ENCODE measurements around the gene EBI3. TPM values are rescaled to one million over a fixed set of nuclear protein-coding genes. Genes with fewer than 3 reads are reported as not detected.
"Not testable (repeated sequence)": the region's sequence is repeated elsewhere in the genome, so short reads cannot be mapped to it uniquely, and the experiment has no call there.

Gene EBI3
- total RNA-seq, 1 donor from 2014 or later, result 1.2 TPM

GRCh38 chr19:4189641-4190040, 39.7 kb upstream of the EBI3 start:
- Mint-ChIP-seq H3K9me3 (ENCODE audit: low read depth) (no peaks in the 10 kb centered on the region), H3K27me3 (ENCODE audit: low read depth) (peaks cover 15% of the 10 kb centered on the region), H3K4me1 (ENCODE audit: low read depth) (no peaks in the 10 kb centered on the region), H3K27ac (ENCODE audit: unreplicated experiment) (no peak overlapping the region), H3K4me3 (ENCODE audit: unreplicated experiment) (no peak overlapping the region), H3K36me3 (ENCODE audit: low read depth) (no peaks in the 10 kb centered on the region)
- no peak for TF ChIP-seq CTCF (IDR thresholded peaks at IDR 0.05)
- no peak for DNase-seq (ENCODE audit: low spot score)

- H3K27me3 Mint-ChIP-seq (ENCODE audit: low read depth), result peaks cover 39% of the 10 kb centered on the region
- not testable (repeated sequence) for H3K4me3 Mint-ChIP-seq (ENCODE audit: unreplicated experiment); H3K9me3 Mint-ChIP-seq (ENCODE audit: low read depth); H3K4me1 Mint-ChIP-seq (ENCODE audit: low read depth); H3K27ac Mint-ChIP-seq (ENCODE audit: unreplicated experiment); H3K36me3 Mint-ChIP-seq (ENCODE audit: low read depth); DNase-seq (ENCODE audit: low spot score)
Observed at GRCh38 chr19:4192537-4192936, 36.8 kb upstream of the EBI3 start.

- no peak for TF ChIP-seq CTCF (IDR thresholded peaks at IDR 0.05)
- H3K27ac Mint-ChIP-seq (ENCODE audit: unreplicated experiment), result no peak overlapping the region
- peaks cover 14% of the 10 kb centered on the region for H3K4me1 Mint-ChIP-seq (ENCODE audit: low read depth)
- no peaks in the 10 kb centered on the region for H3K9me3 Mint-ChIP-seq (ENCODE audit: low read depth)
- no peak for DNase-seq (ENCODE audit: low spot score)
- H3K4me3 Mint-ChIP-seq (ENCODE audit: unreplicated experiment), result no peak overlapping the region
- peaks cover 51% of the 10 kb centered on the region for H3K27me3 Mint-ChIP-seq (ENCODE audit: low read depth)
- peaks cover 7% of the 10 kb centered on the region for H3K36me3 Mint-ChIP-seq (ENCODE audit: low read depth)
Observed at GRCh38 chr19:4194353-4194752, 35.0 kb upstream of the EBI3 start.

- no peak overlapping the region for H3K4me3 Mint-ChIP-seq (ENCODE audit: unreplicated experiment)
- no peak overlapping the region for H3K27ac Mint-ChIP-seq (ENCODE audit: unreplicated experiment)
- peaks cover 61% of the 10 kb centered on the region for H3K27me3 Mint-ChIP-seq (ENCODE audit: low read depth)
- no peak for DNase-seq (ENCODE audit: low spot score)
- peaks cover 7% of the 10 kb centered on the region for H3K36me3 Mint-ChIP-seq (ENCODE audit: low read depth)
- H3K4me1 Mint-ChIP-seq (ENCODE audit: low read depth), result peaks cover 14% of the 10 kb centered on the region
- H3K9me3 Mint-ChIP-seq (ENCODE audit: low read depth), result no peaks in the 10 kb centered on the region
- no peak for TF ChIP-seq CTCF (IDR thresholded peaks at IDR 0.05)
Observed at GRCh38 chr19:4196009-4196408, 33.3 kb upstream of the EBI3 start.

GRCh38 chr19:4196587-4197148, 32.7 kb upstream of the EBI3 start:
- no peak overlapping the region for H3K27ac Mint-ChIP-seq (ENCODE audit: unreplicated experiment)
- peaks cover 7% of the 10 kb centered on the region for H3K36me3 Mint-ChIP-seq (ENCODE audit: low read depth)
- DNase-seq (ENCODE audit: low spot score), result no peak
- peaks cover 66% of the 10 kb centered on the region for H3K27me3 Mint-ChIP-seq (ENCODE audit: low read depth)
- no peaks in the 10 kb centered on the region for H3K9me3 Mint-ChIP-seq (ENCODE audit: low read depth)
- H3K4me3 Mint-ChIP-seq (ENCODE audit: unreplicated experiment), result no peak overlapping the region
- H3K4me1 Mint-ChIP-seq (ENCODE audit: low read depth), result peaks cover 14% of the 10 kb centered on the region
- no peak for TF ChIP-seq CTCF (IDR thresholded peaks at IDR 0.05)

- H3K9me3 Mint-ChIP-seq (ENCODE audit: low read depth), result no peaks in the 10 kb centered on the region
- peaks cover 7% of the 10 kb centered on the region for H3K36me3 Mint-ChIP-seq (ENCODE audit: low read depth)
- peaks cover 70% of the 10 kb centered on the region for H3K27me3 Mint-ChIP-seq (ENCODE audit: low read depth)
- H3K27ac Mint-ChIP-seq (ENCODE audit: unreplicated experiment), result no peak overlapping the region
- DNase-seq (ENCODE audit: low spot score), result no peak
- TF ChIP-seq CTCF (IDR thresholded peaks at IDR 0.05), result no peak
- H3K4me1 Mint-ChIP-seq (ENCODE audit: low read depth), result peaks cover 14% of the 10 kb centered on the region
- no peak overlapping the region for H3K4me3 Mint-ChIP-seq (ENCODE audit: unreplicated experiment)
Observed at GRCh38 chr19:4197228-4197624, 32.1 kb upstream of the EBI3 start.

Measured in chondrocyte (in vitro differentiated cells).